Activated T-cell treated with anti-CD3 and anti-CD28 coated beads, Interleukin-2, amount 50 U/mL, for 72 hours (primary cell): ENCODE measurements around the gene ROR1. TPM values are rescaled to one million over a fixed set of nuclear protein-coding genes. Genes with fewer than 3 reads are reported as not detected.
"Not testable (repeated sequence)": the region's sequence is repeated elsewhere in the genome, so short reads cannot be mapped to it uniquely, and the experiment has no call there.

Experiments
- ATAC-seq, 2 donors: fragments of 150-1000 bp; cut with Tn5 transposase; replicated peaks in 1 of 2; 2 replicates each; pipeline ENCODE4 v1.10.0; 2021; ENCODE audit warnings: moderate library complexity in 2 of 2, mild to moderate bottlenecking in 1 of 2
- DNase-seq, 2 donors: peaks; one replicate each; pipeline ENCODE4 v3.0.0; 2021 to 2022; ENCODE audit warnings: mixed read lengths in 1 of 2
- H3K27ac Mint-ChIP-seq: one replicate; pipeline ENCODE4 v1.8.0; 2022; ENCODE audit warnings: mild to moderate bottlenecking, moderate library complexity, mixed read lengths
- H3K27me3 Mint-ChIP-seq: one replicate; pipeline ENCODE4 v1.8.0; 2022; ENCODE audit warnings: low read depth, mixed read lengths
- H3K36me3 Mint-ChIP-seq, 2 donors: one replicate each; pipeline ENCODE4 v1.8.0; 2022; ENCODE audit warnings: mixed read lengths in 2 of 2, mild to moderate bottlenecking in 1 of 2; ENCODE audit not compliant: insufficient read depth in 2 of 2
- H3K4me1 Mint-ChIP-seq: one replicate; pipeline ENCODE4 v1.8.0; 2022; ENCODE audit warnings: low read depth, mixed read lengths
- H3K4me3 Mint-ChIP-seq, 2 donors: one replicate each; pipeline ENCODE4 v1.8.0; 2022; ENCODE audit warnings: mild to moderate bottlenecking in 2 of 2, mixed read lengths in 2 of 2, moderate library complexity in 2 of 2
- H3K9me3 Mint-ChIP-seq, 2 donors: one replicate each; pipeline ENCODE4 v1.8.0; 2022; ENCODE audit warnings: mixed read lengths in 2 of 2
- total RNA-seq, 2 donors: library from RNA; stranded (reverse); gene quantifications; one replicate each; pipeline ENCODE4 v1.2.3, GENCODE V29; 2022

Gene ROR1
- total RNA-seq, 2 donors from 2014 or later: 0.19 TPM; not detected in 1

DNA sequence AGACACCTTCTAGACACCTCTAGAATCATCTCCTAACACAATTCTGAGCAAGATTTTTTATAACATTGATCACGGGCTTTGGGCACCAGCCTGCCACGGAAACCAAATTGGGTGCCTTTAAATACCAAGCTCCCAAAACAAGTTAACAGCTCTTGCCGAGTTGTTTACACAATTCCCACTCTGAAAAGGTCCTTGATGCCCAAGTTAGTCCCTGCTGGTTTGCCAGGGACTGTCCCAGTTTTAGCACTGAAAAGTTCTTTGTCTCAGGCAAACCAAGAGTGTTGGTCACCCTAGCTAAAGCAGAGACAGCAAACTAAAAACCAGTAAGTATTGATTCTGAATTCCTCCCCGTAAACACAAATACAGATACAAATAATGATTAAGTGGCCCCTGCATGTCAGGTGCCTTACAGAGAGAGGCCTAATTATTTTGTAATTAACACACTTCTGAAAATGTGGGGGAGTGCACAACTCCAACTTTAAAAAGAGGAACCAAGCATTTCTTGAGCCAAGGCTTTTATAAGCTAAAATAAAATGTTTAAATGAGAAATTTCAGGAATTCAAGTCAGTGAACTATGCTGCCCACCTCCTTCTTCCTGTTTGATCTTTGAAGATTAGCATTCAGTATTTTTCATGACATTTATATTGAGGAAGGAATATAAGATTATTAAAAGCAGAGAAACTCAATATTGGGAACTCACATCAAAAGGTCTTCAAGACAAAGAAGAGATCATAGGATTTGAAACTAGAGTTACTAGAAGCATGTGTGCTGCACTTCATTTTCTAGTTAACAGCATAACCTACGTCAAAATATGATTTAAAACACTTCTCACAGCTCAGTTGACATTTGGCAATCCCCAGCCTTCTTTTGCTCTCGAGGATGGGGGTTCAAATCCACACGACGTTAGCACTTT, 420.6 kb downstream of the ROR1 start:
- ATAC-seq: no peak
- H3K4me1 Mint-ChIP-seq: no peaks in the 10 kb centered on the region
- H3K4me3 Mint-ChIP-seq: no peak overlapping the region
- H3K9me3 Mint-ChIP-seq: no peaks in the 10 kb centered on the region
- no peaks in the 10 kb centered on the region for H3K36me3 Mint-ChIP-seq
- DNase-seq: no peak
- peaks cover 11% of the 10 kb centered on the region for H3K27me3 Mint-ChIP-seq
- H3K27ac Mint-ChIP-seq: no peak overlapping the region

DNA sequence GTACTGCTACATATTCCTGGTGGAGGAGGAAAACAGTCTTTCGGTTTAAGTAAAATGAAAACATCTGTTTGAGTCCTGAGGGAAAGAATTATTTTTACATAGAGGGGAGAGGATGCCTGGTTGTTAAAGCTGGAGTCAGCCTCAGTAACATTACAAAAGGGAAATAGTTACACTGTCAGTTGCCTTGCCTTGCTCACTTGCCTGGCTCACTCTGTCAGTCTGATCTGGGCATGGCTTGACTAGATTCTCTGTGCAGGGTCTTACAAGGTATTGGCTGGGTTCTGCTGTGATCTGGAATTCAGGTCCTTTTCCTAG, 421.2 kb downstream of the ROR1 start:
- H3K36me3 Mint-ChIP-seq: no peaks in the 10 kb centered on the region
- no peak overlapping the region for H3K27ac Mint-ChIP-seq
- no peak for ATAC-seq
- H3K4me3 Mint-ChIP-seq: no peak overlapping the region
- H3K9me3 Mint-ChIP-seq: no peaks in the 10 kb centered on the region
- H3K27me3 Mint-ChIP-seq: peaks cover 11% of the 10 kb centered on the region
- no peaks in the 10 kb centered on the region for H3K4me1 Mint-ChIP-seq
- no peak for DNase-seq

DNA sequence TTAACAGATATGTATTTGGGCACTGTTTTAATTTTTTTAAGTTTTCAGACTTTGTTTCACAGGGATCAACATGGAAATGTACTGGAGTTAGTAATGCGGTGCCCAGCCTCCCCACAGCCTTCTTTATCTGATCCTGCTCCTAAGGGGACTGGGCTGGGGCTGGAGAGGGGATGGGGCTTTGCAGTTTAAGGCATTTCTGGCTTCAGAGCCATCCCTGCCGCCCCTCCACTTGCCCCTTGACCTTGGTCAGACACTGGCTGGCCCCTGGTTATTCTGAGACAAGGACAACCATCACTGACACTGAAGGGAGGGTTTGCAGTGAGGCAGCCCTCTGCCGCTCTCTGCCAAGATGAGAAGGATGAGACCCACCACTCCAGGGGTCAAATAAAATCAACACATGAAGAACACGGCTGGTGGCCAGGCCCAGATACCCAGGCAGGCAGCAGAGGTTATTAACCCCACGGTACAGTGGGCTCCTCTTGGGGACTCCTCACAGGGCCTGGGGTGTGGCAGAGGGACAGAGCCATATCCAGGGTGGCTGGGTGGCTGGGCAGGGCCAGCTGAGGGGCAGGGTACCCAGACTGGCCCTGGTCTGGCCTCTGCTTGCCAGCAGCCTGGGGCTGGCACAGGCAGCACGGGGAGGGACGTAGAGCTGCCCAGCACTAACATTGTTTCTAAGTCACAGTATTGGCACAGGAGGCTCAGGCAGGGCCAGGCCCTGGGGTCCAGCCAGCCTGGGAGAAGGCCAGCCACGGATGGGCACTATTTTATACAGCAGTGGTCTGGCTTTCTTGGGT, 422.5 kb downstream of the ROR1 start:
- Mint-ChIP-seq H3K4me3 (no peak overlapping the region), H3K27me3 (peaks cover 11% of the 10 kb centered on the region), H3K36me3 (no peaks in the 10 kb centered on the region), H3K4me1 (no peaks in the 10 kb centered on the region), H3K27ac (no peak overlapping the region), H3K9me3 (no peaks in the 10 kb centered on the region)
- ATAC-seq (no peak), DNase-seq (no peak)

DNA sequence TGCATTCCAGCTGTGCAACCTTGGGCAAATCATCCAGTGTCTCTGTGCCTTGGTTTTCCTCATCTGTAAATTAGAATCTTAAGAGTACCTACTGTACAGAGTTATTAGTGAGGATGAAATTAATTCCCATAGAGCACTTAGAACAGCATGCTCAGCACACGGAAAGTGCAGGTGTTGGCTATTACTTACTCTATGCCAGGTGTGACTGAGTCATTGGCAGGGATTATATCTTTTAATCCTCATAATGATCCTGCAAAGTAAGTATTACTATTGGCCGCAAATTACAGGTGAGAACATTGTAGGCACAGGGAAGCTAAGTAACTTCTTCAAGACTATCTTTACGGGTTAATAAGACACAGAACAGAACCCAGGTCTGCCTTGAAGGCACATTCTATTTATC, 423.3 kb downstream of the ROR1 start:
- Mint-ChIP-seq H3K36me3 (no peaks in the 10 kb centered on the region), H3K4me1 (no peaks in the 10 kb centered on the region), H3K9me3 (no peaks in the 10 kb centered on the region), H3K27me3 (peaks cover 11% of the 10 kb centered on the region), H3K27ac (no peak overlapping the region), H3K4me3 (no peak overlapping the region)
- DNase-seq: no peak
- ATAC-seq: no peak

DNA sequence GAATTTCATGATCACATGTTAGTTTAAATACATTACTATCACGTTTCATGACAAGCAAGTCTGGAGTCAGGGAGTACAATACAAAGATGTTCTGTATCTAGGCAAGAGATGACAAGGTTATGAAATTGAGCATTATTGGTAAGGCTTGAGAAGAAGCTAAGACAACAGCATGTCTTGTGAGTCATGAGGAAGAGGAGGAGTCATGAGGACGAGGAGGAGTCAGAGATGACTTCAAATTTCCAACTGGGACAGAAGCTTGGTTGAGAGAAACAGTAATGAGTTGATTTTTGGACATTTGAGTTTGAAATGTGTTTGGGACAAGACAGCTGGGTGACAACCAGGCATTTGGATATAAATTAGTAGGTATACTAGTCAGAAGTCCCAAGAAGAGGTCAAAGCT, 425.3 kb downstream of the ROR1 start:
- no peak overlapping the region for H3K27ac Mint-ChIP-seq
- H3K36me3 Mint-ChIP-seq: no peaks in the 10 kb centered on the region
- DNase-seq (no peak), ATAC-seq (peak; percentile 62 to 77)
- no peak overlapping the region for H3K4me3 Mint-ChIP-seq
- H3K27me3 Mint-ChIP-seq: peaks cover 17% of the 10 kb centered on the region
- H3K9me3 Mint-ChIP-seq: no peaks in the 10 kb centered on the region
- H3K4me1 Mint-ChIP-seq: no peaks in the 10 kb centered on the region

DNA sequence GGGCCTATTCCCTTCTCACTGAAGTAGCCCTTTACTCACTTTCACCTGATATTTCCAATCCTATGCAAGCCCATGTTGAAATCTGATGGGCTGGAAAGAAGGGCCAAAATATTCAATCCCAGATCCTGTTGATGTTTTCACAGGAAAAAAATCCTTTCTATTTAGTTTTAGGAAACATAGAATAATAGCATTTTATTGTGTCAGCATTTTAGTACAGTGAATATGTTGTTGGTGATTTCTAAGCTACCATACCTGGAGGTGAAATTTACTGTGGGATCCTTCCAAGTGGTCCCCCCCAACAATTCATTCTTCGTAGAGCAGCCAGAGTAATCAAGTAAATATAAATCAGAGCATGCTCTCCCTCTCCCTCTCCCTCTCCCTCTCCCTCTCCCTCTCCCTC, 426.2 kb downstream of the ROR1 start:
- Mint-ChIP-seq H3K27me3 (peaks cover 23% of the 10 kb centered on the region), H3K4me1 (no peaks in the 10 kb centered on the region), H3K9me3 (no peaks in the 10 kb centered on the region), H3K27ac (no peak overlapping the region), H3K4me3 (no peak overlapping the region), H3K36me3 (no peaks in the 10 kb centered on the region)
- DNase-seq (no peak), ATAC-seq (no peak)

DNA sequence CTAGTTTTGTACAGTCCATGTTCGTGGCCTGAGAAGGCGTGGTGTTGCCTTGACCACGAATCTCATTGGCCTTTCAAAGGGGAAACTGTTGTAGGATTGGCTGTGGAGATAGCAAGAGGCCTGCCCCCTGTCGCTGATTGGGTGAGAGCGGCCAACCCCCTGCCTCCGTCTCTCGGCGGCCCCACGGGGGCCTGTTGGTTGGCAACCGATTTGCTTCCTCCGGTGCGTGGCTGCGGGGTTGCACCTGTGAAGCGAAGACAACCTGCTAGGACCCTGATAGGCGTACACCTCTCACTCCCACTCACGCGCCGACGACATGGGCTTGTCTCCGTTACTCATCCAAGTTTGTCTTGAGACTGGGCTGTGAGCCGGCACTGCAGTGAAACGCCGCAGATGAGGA, 429.6 kb downstream of the ROR1 start, which contains the start of gene UBE2U:
TSS of gene UBE2U (plus strand) at position 204 of the 400 bp plus-strand sequence. CDS start 428 bp downstream, outside the sequence.
- DNase-seq (no peak), ATAC-seq (no peak)
- H3K36me3 Mint-ChIP-seq: no peaks in the 10 kb centered on the region
- no peak within 1 kb of the TSS for H3K27ac Mint-ChIP-seq
- no peaks in the 10 kb centered on the region for H3K9me3 Mint-ChIP-seq
- no peaks in the 10 kb centered on the region for H3K4me1 Mint-ChIP-seq
- peaks cover 23% of the 10 kb centered on the region for H3K27me3 Mint-ChIP-seq
- no peak within 1 kb of the TSS for H3K4me3 Mint-ChIP-seq

DNA sequence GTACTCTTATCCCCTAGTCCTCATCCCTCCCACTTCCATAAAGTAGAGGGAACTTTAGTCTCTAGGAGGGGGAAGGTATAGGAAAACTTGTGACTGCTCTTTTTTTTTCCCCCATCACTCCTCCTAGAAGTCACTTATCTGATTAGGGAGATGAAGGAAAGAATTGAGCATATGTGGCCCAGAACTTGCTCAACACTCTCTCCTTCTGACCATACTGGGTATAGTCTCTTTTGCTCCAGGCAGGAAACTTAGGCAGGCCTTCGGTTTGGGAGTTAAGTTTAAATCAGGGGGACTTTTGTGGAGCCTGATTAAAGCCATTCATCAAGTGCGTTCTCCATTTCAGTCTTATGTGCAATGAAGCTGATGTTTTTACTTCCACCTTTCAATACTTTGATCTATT, 435.4 kb downstream of the ROR1 start:
- Mint-ChIP-seq H3K36me3 (no peaks in the 10 kb centered on the region), H3K4me1 (no peaks in the 10 kb centered on the region), H3K27ac (no peak overlapping the region), H3K9me3 (no peaks in the 10 kb centered on the region), H3K4me3 (no peak overlapping the region), H3K27me3 (peaks cover 14% of the 10 kb centered on the region)
- ATAC-seq: no peak
- no peak for DNase-seq

DNA sequence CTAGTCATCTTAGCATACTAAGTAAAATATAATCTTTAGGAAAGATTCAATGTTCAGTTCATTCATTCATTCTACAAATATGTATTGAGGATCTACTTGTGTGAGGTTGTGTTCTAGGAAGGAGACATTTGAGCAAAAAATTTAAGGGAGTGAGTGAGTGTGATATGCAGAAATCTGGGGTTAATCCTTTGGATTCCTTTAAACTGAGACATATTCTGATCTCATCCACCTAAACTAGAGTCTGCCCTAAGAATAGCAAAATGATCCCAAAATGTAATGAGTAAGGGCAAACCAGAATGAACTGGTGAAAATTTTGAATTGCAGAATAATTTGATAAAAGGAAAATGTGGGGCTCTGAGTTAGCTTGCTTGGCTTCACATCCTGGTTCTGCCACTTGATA, 438.2 kb downstream of the ROR1 start:
- H3K4me1 Mint-ChIP-seq: no peaks in the 10 kb centered on the region
- no peak overlapping the region for H3K4me3 Mint-ChIP-seq
- H3K27ac Mint-ChIP-seq: no peak overlapping the region
- H3K27me3 Mint-ChIP-seq: peaks cover 13% of the 10 kb centered on the region
- no peaks in the 10 kb centered on the region for H3K9me3 Mint-ChIP-seq
- H3K36me3 Mint-ChIP-seq: peaks cover 0 to 1% of the 10 kb centered on the region in 2 donors
- ATAC-seq: no peak
- no peak for DNase-seq

DNA sequence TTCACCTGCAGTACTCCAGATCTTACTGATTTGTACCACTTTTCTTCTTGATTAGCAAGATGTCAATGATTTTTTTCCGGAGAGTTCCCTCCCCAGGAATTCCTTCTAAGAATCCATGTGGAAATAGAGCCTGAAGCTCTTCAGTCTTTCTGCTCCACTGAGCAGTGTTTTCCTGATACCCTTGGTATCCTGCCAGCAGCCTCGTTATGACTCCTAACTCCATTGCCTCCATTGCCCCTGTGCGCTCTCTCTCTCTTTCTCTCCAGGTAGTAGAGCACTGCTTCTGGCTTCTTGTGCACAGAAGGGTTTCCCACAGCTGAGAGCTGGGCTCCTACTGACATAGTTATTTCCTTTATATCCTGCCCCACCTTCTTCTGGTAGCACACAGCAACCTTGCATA, 441.8 kb downstream of the ROR1 start:
- no peak overlapping the region for H3K4me3 Mint-ChIP-seq
- no peaks in the 10 kb centered on the region for H3K9me3 Mint-ChIP-seq
- no peak overlapping the region for H3K27ac Mint-ChIP-seq
- H3K4me1 Mint-ChIP-seq: no peaks in the 10 kb centered on the region
- H3K27me3 Mint-ChIP-seq: peaks cover 37% of the 10 kb centered on the region
- H3K36me3 Mint-ChIP-seq: peaks cover 0 to 1% of the 10 kb centered on the region in 2 donors
- DNase-seq: no peak
- no peak for ATAC-seq

DNA sequence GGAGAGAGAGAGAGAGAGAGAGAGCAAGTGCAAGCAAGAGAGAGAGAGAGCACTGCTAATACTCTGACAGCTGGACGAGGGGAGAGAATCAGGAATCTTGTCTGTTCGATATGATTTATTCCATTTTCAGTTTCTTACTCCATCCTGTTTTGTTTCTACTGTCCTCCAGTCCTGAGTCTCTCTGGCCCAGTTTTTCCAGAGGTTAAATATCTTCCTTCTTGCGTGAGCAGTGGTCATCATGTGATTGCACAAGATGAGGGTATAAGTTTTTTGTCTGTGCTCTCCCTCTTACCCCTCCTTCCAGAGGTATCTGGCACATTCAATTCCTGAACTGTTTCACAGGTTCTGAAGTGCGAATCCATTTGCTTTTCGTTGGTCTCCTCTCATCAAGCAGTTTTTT, 446.4 kb downstream of the ROR1 start:
- Mint-ChIP-seq H3K9me3 (no peaks in the 10 kb centered on the region), H3K4me3 (no peak overlapping the region), H3K36me3 (peaks cover 0 to 1% of the 10 kb centered on the region in 2 donors), H3K4me1 (peaks cover 12% of the 10 kb centered on the region), H3K27me3 (peaks cover 42% of the 10 kb centered on the region), H3K27ac (no peak overlapping the region)
- DNase-seq (no peak), ATAC-seq (no peak)

DNA sequence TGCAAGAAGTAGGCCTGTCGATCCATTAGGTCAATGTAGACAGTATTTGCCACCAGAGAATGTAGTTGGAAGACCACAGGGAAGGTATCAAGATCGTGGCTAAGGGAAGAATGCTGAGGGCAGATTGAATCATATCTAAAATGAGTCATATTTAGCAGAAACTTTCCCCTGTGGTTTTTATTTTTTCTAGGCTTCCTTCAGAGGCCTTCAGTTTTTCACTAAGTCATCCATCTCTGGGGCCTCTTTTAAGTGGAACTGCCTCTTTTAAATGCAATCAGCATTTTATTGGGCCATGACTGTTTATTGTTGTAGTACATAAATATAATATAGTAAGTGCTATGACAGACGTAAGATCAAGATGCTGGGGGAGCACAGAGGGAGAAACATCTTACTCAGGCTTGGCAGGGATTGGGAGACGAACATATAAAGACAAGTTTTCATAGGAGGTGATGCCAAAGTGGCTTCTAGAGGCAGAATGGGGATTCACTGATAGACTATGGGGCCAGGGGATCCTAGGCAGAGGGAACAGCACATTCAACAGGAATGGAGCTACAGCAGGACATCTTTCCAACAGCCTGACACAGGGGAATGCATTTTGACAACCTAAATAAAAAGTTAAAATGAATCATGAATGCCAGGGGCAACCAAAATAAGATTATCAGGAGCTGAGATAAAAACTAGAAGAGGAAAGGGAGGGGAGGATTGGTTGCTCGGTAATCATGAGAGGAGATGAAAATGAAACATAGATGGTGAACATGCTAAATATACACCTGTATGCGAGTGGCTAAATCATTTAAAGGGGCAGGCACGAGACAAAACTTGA, 449.7 kb downstream of the ROR1 start:
- H3K4me3 Mint-ChIP-seq: peak overlapping the region; percentile 11 to 38
- DNase-seq: no peak
- H3K27me3 Mint-ChIP-seq: peaks cover 47% of the 10 kb centered on the region
- peaks cover 12% of the 10 kb centered on the region for H3K4me1 Mint-ChIP-seq
- H3K27ac Mint-ChIP-seq: peak overlapping the region; percentile 7
- no peaks in the 10 kb centered on the region for H3K36me3 Mint-ChIP-seq
- peak; percentile 88 to 94 for ATAC-seq
- no peaks in the 10 kb centered on the region for H3K9me3 Mint-ChIP-seq

DNA sequence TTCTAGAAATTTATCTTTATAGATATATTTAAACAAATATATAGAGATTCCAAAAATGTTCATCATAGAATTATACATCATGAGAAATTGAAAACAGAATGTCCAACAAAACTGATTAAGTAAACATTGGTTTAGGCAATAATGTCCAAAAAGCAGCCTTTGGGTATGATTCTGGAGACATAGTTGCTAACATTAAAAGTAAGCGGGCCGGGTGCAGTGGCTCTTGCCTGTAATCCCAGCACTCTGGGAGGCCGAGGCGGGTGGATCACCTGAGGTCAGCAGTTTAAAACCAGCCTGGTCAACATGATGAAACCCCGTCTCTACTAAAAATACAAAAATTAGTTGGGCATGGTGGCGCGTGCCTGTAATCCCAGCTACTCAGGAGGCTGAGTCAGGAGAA, 450.4 kb downstream of the ROR1 start:
- not testable (repeated sequence) for H3K36me3 Mint-ChIP-seq, ATAC-seq, H3K4me3 Mint-ChIP-seq, DNase-seq, H3K27ac Mint-ChIP-seq, H3K9me3 Mint-ChIP-seq
- Mint-ChIP-seq H3K4me1 (peaks cover 12% of the 10 kb centered on the region), H3K27me3 (peaks cover 40% of the 10 kb centered on the region)
